Subcutaneous preadipocyte (primary cell): ENCODE data around the gene PROS1. TPM values are rescaled to one million over a fixed set of nuclear protein-coding genes. Genes with fewer than 3 reads are reported as not detected.

Experiments
- small RNA-seq: library from RNA; depleted of rRNA; stranded (forward); fragments of <200 nt; gene quantifications from one replicate; pipeline ENCODE3, GENCODE V24; 2012
- total RNA-seq: library from RNA; depleted of rRNA; stranded (reverse); fragments of >200 nt; gene quantifications from 2 replicates; pipeline ENCODE4 v1.2.3, GENCODE V29; 2012

The PROS1 gene
- total RNA-seq = 21.5 and 38.6 TPM in 2 replicates

DNA sequence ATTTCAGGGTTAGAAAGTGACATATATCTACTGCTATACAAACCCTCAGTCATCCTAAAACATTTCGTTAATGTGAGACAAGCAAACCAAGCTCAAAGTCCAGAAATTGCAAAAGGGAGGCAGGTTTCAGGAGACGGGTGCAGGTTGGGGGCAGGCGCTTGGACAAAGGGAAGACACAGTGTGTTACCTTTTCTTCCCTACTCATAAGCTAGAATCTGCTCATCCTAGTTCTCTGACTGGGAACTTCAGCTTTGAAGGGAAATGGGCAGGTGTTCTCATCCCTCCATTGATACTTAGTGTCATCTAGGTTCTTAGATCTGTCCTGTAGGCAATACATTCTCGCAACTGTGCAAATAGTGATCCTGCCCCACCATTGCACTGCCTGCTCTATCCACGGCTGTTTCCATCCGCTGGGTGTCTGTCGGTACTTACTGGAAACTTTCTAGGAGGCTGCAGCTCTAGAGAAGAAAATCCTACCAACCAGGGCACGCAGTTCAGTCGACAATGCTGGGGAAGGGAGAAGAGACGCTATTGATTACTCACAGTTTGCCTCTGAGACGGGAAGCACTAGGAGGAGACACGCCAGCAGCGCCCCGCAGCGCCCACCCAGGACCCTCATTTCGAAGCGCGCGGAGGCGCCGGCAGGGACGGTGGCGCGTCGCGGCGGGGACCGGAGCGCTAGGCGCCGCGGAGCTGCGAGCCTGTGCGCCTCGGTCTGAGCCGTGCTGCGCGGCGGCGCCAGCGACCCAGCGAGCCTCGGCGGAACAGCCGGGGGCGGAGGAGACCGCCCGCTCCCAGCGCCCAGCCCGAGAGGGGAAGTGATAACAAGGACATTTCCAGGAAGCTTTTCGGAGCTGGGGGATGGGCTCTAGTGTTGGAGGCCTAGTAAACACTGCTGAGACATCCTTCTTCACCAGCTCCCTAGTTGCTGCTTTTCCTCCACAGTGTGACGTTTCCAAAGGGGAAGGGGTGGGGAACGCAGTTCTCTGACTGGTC, at the start of gene PROS1:
PROS1 (minus strand) TSS at position 766 of the 996 bp plus-strand sequence; CDS start at position 619, 147 bp downstream.

GRCh38 chr3:93979850-93980676, 6.4 kb upstream of the PROS1 start, which contains the start of gene ARL13B:
Gene ARL13B, plus strand, starts transcription at chr3:93980155. Its CDS starts 269 bp downstream, at chr3:93980424.

Small RNAs within 50 kb of the gene (small RNA-seq; reads per million reads assigned to genes)
- gene RF00019 (not detected), gene RNU6-488P (not detected), gene RNU6-511P (not detected)

Other genes starting within 250 kb of the PROS1 start
- gene ARL13B, start 6.3 kb upstream of the PROS1 start, total RNA-seq = 7.7 and 12.5 TPM in 2 replicates
- not detected in 2 replicates for gene STX19, start 54.7 kb upstream of the PROS1 start, total RNA-seq
- 2.9 and 3.3 TPM in 2 replicates for gene DHFR2, start 89.0 kb upstream of the PROS1 start, total RNA-seq
- 8.1 and 15.4 TPM in 2 replicates for gene NSUN3, start 89.2 kb upstream of the PROS1 start, total RNA-seq